ENCODE measurements around the gene PDE7B.

GRCh38 chr6:136174510-136174909 lies 323.0 kb downstream of the PDE7B start:
- TF ChIP-seq CTCF (IDR thresholded peaks at IDR 0.05) (no peak), POLR2A (IDR thresholded peaks at IDR 0.05) (no peak)

Data from uterus (tissue), 2 donors.